Posterior cingulate gyrus (tissue), 11 donors: ENCODE results near the gene TREH.
A peak's percentile ranks its signal among the peaks of the same experiment; 100 is the strongest.
"Not testable (repeated sequence)": the region's sequence is repeated elsewhere in the genome, so short reads cannot be mapped to it uniquely, and the experiment has no call there.

Experiments used
- DNase-seq, 10 donors: peaks; one replicate each; pipeline versions ENCODE4 v3.0.0 to v3.0.0-alpha.2; 2020 to 2021; ENCODE audit warnings: mixed read lengths in 3 of 10
- intact Hi-C: fragments of 100-400 bp; cut with DNase I; formaldehyde crosslinking; loops from one replicate; pipeline ENCODE4 v1.15.1; 2023

The TREH gene

DNA sequence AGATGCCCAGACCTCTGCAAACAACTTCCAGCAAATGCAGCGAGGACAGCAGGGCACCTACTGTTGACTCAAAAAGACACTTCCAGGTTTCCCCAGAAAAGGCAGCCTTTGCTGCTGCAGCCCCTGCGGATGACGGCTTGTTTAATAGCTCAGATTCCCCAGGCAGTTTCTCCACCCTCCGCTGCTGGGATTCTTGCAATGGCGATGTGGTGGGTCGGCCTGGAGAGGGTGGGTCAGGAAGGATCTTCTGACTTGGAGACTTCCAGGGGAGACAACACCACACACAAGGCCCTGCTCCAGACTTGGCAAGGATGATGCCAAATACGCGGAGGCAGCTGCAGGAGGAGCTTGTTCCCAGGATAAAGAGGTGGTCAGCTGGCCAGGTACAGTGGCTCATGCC is 17.9 kb upstream of the TREH start:
- DNase-seq, result no peak
- intact Hi-C loops, result no loop called here

DNA sequence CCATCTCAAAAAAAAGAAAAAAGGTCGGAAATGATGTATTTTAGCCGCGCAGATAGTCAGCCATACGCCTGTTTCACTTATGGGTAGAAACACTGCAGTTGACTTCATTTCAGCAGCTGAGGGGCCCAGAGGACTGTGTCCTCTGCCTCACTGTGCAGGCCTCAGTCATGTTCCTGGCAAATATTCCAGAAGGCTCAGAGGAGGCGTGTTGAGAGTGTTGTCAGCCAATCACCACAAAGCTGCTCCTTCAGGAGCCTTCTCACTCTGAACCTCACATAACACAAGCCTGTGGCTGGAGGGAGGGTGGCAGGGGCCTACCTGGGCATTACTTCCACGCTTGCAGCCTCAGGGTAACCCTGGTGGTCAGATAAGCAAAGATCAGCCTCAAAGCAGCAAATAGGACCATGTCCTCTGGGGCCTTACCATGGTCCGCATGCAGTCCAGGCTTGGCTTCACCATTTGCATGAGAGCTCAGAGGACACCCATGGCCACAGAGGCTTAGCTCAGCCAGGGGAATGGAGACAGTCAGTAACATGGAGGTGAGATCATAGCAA is 17.3 kb upstream of the TREH start:
- intact Hi-C loops, result no loop called here
- no peak for DNase-seq

DNA sequence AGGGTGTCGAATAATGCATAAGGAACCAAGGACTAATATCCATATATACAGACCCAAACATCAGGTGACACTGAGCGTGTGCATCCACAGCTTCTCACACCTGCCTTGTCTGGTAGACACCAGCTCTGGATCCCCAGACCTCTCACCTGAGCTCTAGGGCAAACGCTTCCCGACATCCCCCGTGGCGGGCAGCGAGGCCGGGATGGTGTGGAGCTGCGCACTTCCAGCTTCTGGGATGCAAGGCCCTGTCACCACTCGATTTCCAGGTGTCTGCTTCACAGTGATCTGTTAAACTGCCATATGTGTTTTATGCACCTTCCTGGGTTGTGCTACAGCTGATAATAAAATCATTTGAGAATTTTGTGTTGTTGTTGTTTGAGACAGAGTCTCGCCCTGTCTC is 15.3 kb upstream of the TREH start:
- DNase-seq, result no peak
- intact Hi-C loops, result no loop called here

DNA sequence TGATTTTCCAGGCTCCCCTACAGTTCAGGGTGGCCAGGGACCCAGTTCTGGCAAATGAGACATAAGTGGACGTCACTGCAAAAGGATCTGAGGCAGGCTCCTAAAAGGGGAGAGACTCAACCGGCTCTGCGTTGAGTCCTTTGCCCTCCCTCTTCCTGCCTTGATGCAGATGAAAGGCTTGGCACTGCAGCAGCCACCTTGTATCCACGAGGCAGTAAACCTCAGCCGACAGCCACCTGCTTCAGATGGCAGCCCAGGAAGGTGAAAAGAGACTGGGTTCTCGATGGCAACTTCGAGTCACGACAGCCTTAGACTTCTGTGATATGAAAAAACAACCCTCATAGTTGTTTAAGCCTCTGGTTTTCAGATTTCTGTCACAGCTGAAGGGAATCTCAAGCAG is 14.7 kb upstream of the TREH start:
- no peak for DNase-seq
- intact Hi-C loops, result no loop called here

DNA sequence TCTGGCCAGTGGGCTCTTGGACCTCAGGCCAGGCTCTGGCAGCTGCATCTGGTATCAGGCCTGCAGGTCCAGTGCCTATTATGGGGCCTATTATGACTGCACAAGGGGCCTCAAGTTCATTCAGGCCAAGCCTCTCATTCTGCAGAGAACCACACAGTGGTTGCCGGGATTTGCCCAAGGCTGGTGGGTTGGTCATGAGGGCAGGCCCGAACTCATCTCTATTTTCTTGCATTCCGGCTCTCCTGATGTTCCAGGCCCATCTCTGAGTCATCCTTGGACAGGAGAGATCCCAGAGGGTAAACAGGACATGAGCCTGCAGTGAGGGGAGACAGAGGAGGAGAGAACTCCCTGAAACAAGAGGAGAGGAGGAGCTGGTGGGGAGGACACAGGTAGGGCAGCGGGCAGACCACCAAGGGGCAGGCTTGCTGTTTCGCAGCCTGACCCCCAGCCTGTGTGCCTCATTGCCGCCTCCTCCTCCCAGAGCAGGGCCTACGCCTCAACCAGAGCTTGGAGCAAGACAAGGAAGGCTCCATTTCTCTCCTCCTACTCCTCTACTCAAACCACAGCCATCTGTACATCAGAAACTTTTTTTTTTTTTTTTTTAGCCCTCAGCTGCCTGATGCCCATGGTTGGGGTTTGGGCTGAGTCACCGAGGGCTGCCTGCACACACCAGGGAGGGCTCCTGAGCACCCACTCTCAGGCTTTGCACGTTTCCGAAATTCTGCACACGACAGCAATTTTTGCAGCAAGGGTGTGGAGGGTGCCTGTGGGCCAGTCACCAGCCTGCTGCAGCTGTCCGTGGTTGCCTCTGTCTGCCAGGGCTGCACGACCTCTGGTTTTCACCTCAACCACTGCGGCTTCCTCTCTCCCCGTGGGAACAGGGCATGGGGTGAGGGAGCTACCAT is 12.7 kb upstream of the TREH start:
- intact Hi-C loops, result loop anchor here (2.0 kb wide), 1 partner anchor 265 kb away; the partner anchor contains the start of gene UPK2
- DNase-seq, result peak in 2 of 10 donors; percentile 43 to 87

DNA sequence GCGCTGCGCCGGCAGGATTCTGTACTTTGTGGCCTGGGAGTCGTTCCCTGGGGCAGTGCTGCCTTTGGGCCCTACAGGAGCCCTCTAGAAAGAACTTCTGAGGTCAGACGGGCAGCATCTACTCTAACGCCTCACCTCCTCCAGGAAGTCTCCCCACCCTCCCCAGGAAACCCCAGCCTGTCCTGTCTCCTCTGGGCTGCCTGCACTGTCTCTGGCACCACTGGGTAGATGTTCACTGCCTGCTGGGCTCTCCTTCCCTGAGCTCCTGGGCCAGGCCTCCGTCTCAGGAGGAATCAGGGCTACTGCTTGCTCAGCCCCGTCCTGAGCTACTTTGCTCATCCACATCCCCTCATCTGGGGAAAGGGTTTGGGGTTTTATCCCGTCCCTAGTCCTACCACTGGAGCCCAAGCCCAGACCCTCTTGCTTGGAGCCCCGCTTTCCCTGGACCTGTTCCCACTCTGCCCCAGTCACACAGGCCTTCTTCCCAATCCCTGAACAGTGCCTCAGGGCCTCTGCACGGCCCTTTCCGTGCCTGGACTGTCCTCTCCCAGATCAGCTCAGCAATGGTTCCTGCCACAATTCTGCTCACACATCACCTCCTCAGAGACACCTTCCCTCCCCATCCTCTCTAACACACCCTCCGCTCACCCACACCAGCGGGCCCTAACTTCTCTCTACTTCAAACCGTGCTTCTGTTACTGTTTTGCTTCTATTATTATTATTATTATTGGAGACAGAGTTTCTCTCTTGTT is 11.3 kb upstream of the TREH start:
- DNase-seq, result no peak
- intact Hi-C loops, result loop anchor here (1.0 to 2.0 kb wide), 2 partner anchors 100 to 266 kb away; partner anchors contain the start of gene UPK2

DNA sequence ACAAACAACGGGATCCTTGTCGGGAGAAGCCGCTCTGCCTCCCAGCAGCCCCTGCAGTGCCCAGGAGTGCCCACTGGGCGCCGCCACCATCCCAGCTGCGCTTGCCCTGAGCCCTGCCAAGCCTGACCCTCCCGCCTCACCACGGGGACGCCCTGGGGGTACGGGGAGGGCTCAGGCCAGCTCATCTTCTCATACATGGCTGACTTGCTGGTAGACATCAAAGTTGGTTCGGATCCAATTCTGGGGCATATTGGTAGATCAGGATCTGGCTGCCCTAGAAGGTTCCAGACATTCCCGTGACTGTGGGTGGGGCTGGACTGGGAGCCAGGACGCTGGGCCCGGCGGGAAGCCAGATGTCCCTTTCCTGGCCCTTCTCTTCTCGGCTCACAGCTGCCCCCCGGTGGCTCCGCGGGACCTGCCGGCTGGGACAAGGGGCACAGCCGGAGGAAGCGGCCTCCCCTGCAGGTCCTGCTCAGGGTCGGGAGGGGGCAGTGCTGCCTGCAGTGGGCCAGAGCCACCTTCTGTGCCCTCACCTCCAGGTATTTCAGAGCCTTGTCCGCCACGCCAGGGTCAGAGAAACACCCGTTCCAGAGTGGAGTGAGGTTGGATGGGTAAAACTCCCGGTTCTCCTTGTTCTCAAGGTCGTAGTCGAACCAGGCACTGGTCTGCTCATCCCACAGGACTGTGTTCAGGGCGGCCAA is 10.6 kb upstream of the TREH start:
- intact Hi-C loops, result loop anchor here (1.0 to 2.0 kb wide), 2 partner anchors 100 to 267 kb away; partner anchors contain the start of gene UPK2
- DNase-seq, result peak; percentile 89 to 99 (median 96)

DNA sequence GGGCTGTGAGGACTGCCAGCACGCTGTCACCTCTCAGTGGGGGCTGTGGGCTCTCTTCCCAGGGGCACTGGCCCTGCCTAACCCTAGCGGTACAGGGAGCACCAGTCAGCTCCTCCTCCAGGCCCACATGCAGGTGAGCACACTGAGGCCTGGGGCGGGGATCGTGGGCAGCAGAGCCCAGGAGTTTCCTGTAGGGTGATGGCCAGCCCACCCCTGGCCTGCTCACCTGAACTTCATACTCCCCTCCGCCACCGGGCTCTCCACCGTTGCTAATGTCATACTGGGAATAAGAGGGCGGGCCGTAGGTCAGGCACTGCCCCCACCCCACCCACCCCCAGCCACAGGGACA is 10.0 kb upstream of the TREH start:
- intact Hi-C loops, result no loop called here
- DNase-seq, result peak in 1 of 10 donors; percentile 22

DNA sequence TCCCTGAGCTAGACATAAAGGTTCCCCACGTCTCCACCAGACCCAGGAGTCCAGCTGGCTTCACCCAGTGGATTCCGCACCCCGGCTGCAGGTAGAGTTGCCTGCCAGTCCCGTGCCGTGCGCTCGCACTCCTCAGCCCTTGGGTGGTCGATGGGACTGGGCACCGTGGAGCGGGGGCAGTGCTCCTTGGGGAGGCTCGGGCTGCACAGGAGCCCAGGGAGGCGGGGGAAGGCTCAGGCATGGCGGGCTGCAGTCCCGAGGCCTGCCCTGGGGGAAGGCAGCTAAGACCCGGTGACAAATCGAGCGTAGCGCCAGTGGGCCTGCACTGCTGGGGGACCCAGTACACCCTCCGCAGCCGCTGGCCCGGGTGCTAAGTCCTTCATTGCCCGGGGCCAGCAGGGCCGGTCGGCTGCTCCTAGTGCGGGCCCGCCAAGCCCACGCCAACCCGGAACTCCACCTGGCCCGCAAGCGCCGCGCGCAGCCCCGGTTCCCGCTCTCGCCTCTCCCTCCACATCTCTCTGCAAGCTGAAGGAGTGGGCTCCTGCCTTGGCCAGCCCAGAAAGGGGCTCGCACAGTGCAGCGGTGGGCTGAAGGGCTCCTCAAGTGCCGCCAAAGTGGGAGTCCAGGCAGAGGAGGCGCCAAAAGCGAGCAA is 9.5 kb upstream of the TREH start:
- intact Hi-C loops, result no loop called here
- peak in 1 of 10 donors; percentile 87 for DNase-seq

DNA sequence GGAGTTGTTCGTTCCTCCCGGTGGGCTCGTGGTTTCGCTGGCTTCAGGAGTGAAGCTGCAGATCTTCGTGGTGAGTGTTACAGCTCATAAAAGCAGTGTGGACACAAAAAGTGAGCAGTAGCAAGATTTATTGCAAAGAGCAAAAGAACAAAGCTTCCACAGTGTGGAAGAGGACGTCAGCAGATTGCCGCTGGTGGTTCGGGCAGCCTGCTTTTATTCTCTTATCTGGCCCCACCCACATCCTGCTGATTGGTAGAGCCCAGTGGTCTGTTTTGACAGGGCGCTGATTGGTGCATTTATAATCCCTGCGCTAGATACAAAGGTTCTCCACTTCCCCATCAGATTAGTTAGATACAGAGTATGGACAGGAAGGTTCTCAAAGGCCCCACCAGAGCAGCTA is 8.9 kb upstream of the TREH start:
- intact Hi-C loops, result not testable (repeated sequence)
- DNase-seq, result peak in 3 of 10 donors; percentile 41 to 86 (median 44)

DNA sequence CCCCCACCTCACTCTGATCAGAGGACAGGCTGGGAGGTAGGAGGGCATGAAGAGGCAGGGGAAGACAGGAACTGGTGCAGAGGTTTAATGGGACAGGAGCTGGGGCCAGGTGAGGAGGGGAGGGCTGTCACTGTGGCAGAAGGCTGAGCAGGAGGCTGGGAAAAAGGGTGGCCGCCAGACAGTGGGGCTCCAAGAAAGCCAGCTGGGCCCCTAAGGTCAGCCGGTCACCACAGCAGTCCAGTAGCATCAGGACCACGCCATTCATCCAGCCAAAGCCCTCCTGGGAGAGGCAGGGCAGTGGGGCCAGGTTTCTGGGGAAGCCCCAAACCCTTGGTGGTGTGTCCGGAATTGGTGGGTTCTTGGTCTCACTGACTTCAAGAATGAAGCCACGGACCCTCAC is 8.5 kb upstream of the TREH start:
- intact Hi-C loops, result no loop called here
- DNase-seq, result no peak

DNA sequence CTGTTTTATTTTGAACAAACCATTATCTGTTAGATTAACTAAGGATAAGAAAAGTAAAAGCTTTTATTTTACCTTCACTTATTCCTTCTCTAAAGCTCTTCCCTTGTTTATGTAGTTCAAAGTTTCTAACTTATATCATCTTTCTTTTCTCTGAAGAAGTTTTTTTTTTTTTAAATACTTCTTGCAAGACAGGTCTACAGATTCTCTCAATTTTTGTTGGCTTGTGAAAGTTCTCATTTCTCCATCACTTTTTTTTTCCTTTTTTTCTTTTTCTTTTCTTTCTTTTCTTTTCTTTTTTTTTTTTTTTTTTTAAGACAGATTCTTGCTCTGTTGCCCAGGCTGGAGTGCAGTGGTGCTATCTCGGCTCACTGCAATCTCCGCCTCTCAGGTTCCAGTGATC is 4.7 kb upstream of the TREH start:
- intact Hi-C loops, result no loop called here
- DNase-seq, result no peak

DNA sequence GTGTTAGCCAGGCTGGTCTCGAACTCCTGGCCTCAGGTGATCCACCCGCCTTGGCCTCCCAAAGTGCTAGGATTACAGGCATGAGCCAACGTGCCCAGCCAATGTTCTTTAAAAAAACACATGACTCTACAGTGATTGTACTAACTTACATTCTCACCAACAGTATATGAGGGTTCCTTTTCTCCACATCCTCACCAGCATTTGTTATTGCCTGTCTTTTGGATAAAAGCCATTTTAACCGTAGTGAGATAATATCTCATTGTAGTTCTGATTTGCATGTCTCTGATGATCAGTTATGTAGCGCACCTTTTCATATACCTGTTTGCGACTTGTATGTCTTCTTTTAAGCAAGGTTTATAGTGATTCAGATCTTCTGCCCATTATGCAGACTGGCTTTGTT is 3.5 kb upstream of the TREH start:
- DNase-seq, intact Hi-C loops: not testable (repeated sequence)

DNA sequence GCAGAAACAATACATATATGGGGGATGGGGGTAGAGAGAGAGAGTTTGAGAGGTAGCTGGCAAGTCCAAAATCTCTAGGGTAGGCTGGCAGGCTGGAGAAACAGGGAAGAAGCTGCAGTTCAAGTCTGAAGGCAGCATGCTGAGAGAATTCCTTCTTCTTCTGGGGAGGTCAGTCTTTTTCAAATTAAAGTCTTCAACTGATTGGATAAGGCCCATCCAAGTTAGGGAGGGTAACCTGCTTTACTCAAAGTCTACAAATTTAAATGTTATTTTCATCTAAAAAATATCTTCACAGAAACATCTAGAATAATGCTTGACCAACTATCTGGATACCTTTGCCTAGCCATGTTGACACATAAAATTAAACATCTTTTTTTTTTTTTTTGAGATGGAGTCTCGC is 2.9 kb upstream of the TREH start:
- intact Hi-C loops, result no loop called here
- no peak for DNase-seq

DNA sequence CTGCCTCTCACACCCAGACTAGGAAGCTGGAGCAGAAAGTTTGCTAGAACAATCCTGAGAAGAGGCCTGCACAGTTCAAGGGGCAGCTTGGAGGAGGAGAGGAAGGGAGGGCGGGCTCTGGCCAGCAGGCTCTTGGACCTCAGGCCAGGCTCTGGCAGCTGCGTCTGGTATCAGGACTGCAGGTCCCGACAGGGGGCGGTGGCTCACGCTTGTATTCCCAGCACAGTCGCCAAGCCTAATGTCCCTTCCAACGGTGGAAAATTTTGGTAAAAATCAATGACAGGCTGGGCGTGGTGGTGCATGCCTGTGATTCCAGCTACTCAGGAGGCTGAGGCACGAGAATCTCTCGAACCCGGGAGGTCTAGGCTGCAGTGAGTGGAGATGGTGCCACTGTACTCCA is 542 bp downstream of the TREH start:
- peak in 2 of 10 donors; percentile 75 to 94 for DNase-seq
- intact Hi-C loops, result not testable (repeated sequence)

DNA sequence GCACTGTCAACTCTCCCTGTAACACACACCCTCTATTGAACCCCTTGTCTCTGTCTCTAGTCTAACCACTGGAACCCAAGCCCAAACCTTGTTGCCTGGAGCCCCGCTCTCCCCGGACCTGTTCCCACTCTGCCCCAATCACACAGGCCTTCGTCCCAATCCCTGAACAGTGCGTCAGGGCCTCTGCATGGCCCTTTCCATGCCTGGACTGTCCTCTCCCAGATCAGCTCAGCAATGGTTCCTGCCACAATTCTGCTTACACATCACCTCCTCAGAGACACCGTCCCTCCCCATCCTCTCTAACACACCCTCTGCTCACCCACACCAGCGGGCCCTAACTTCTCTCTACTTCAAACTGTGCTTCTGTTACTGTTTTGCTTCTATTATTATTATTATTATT is 1.5 kb downstream of the TREH start:
- peak in 2 of 10 donors; percentile 12 to 37 for DNase-seq

DNA sequence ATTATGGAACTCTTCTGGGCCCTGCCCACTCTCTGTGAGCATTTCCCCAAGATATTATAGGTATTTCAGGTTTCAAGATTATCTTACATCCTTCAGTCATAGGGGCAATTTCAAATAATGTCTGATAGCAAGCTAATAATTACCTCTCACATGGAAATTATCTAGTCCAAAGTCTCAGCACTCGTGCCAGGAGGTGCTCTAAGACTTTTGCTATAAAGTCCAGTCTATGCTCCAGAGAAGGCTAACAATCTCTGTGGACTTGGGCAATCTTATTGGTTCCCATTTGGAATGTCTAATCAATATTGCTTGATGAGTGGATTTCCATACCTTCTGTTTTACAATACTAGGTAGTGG is 5.4 kb downstream of the TREH start:
- intact Hi-C loops, result no loop called here
- peak in 1 of 10 donors; percentile 1 for DNase-seq

More for the DNA sequence above, 1.5 kb downstream of the TREH start:
- intact Hi-C loops, result no loop called here

DNA sequence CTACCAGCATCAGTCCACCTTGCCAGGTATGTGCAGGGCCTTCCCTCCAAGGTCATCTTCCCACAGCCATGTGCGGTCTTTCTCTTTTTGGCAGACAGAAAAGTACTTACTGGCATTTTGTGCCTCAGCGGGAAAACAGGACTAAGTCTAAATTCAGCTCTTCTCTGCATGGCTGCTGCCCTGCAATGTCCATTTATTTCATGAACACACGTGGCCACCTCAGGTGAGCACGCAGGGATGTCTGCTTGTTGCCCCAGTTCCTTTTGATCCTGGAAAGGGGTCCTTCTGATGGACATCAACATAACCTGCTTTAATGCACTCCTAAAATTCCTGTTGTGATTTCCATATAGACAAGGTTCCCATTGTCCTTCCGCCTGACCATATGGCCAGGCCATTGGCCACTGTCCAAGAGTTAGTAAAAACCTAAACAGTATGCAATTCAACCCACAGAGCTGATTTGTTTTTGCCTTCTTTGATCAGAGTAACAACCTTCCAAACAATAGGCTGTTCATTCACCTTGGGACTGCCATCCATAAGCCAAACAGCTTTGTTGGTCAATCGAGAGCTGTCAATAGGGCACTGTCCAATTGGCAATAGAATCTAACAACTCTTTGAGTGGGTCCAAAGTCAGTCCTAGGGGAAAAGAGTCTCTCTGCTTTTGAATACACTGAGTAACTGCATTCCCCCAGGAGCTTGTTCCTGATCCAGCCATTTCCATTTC is 5.9 kb downstream of the TREH start:
- DNase-seq, result peak in 1 of 10 donors; percentile 12

DNA sequence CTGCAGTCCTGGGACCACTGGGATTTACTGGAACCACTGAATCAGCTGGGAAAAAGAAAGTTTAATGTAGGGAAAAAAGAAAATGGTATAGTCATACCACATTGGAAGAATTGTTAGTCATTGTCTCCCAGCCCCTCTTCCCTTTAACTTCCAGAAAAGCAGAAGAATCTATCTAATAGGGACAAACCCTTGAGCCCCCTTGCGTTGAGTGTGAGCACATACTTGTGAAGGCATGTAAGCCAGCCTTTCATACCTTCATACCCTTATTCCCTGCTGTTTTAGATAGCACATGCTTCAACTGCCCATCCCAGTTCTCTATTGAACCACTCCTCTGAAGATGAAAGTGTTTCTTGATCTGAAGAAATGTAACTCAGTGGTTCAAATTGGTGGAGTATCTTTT is 6.6 kb downstream of the TREH start:
- DNase-seq, result no peak

More for the DNA sequence above, 5.9 kb downstream of the TREH start:
- intact Hi-C loops, result no loop called here

More for the DNA sequence above, 6.6 kb downstream of the TREH start:
- intact Hi-C loops, result no loop called here
